SH-SY5Y (cell line): Measurements from ENCODE around the gene FAM135A.

ENCODE experiments used
- GATA2 ChIP-seq: IDR thresholded peaks from 2 replicates; pipeline ENCODE4 v1.6.1; 2011; ENCODE audit warnings: mild to moderate bottlenecking, low read depth, low read length
- GATA3 ChIP-seq: IDR thresholded peaks from 2 replicates; pipeline ENCODE4 v1.6.1; 2011; ENCODE audit warnings: low read depth, mild to moderate bottlenecking, low read length, moderate library complexity

- TF ChIP-seq GATA2 = no peak
- no peak for TF ChIP-seq GATA3
Observed at GRCh38 chr6:70593118-70593486, 179.8 kb downstream of the FAM135A start.
